Subcutaneous abdominal adipose tissue (tissue), 5 donors: Measurements from ENCODE around the gene SLC37A2.
"Not testable (repeated sequence)": the region's sequence is repeated elsewhere in the genome, so short reads cannot be mapped to it uniquely, and the experiment has no call there.

Experiments
- H3K27ac ChIP-seq: one replicate; pipeline ENCODE4 v1.7.0; 2013; ENCODE audit warnings: low read depth, mild to moderate bottlenecking, inconsistent platforms, low read length, moderate library complexity
- H3K27me3 ChIP-seq, 5 donors: one replicate each; pipeline ENCODE4 v1.7.0; 2013; ENCODE audit warnings: low read length in 5 of 5, inconsistent platforms in 1 of 5; ENCODE audit not compliant: control insufficient read depth in 5 of 5, insufficient read depth in 4 of 5
- H3K36me3 ChIP-seq, 5 donors: one replicate each; pipeline ENCODE4 v1.7.0; 2013; ENCODE audit warnings: low read length in 5 of 5; ENCODE audit not compliant: control insufficient read depth in 5 of 5, insufficient read depth in 5 of 5
- H3K4me1 ChIP-seq, 5 donors: one replicate each; pipeline ENCODE4 v1.7.0; 2013; ENCODE audit warnings: low read length in 5 of 5, mild to moderate bottlenecking in 3 of 5, moderate library complexity in 1 of 5; ENCODE audit not compliant: control insufficient read depth in 5 of 5, insufficient read depth in 5 of 5
- H3K4me3 ChIP-seq, 5 donors: one replicate each; pipeline ENCODE4 v1.7.0; 2013; ENCODE audit warnings: low read length in 5 of 5, low read depth in 1 of 5
- H3K9ac ChIP-seq, 5 donors: one replicate each; pipeline ENCODE4 v1.7.0; 2013; ENCODE audit warnings: low read length in 5 of 5, mild to moderate bottlenecking in 4 of 5, moderate library complexity in 3 of 5
- H3K9me3 ChIP-seq, 5 donors: one replicate each; pipeline ENCODE4 v1.7.0; 2013; ENCODE audit warnings: low read length in 5 of 5; ENCODE audit not compliant: control insufficient read depth in 5 of 5
- donor health status: healthy.
- donor health status: healthy.
- donor health status: healthy.
- donor health status: healthy.
- donor health status: healthy.

The SLC37A2 gene

GRCh38 chr11:125055107-125055715 lies 7.9 kb upstream of the SLC37A2 start:
- H3K9me3 ChIP-seq, result no peaks in the 10 kb centered on the region
- no peaks in the 10 kb centered on the region for H3K36me3 ChIP-seq
- no peak overlapping the region for H3K27ac ChIP-seq
- no peak overlapping the region for H3K4me3 ChIP-seq
- H3K27me3 ChIP-seq, result no peaks in the 10 kb centered on the region
- no peak overlapping the region for H3K9ac ChIP-seq
- no peaks in the 10 kb centered on the region for H3K4me1 ChIP-seq

DNA sequence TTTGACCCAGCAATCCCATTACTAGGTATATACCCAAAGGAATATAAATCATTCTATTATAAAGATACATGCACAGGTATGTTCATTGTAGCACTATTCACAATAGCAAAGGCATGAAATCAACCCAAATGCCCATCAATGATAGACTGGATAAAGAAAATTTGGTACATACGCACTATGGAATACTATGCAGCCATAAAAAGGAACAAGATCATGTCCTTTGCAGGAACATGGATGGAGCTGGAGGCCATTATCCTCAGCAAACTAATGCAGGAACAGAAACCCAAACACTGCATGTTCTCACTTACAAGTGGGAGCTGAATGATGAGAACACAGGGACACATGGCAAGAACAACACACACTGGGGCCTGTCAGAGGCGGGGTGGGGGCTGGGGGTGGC lies 7.0 kb upstream of the SLC37A2 start:
- not testable (repeated sequence) for H3K36me3 ChIP-seq, H3K27me3 ChIP-seq, H3K9me3 ChIP-seq, H3K9ac ChIP-seq, H3K27ac ChIP-seq, H3K4me1 ChIP-seq, H3K4me3 ChIP-seq

- Histone ChIP-seq H3K36me3 (no peaks in the 10 kb centered on the region), H3K4me3 (no peak overlapping the region), H3K9me3 (no peaks in the 10 kb centered on the region), H3K27ac (no peak overlapping the region), H3K9ac (no peak overlapping the region), H3K4me1 (no peaks in the 10 kb centered on the region), H3K27me3 (no peaks in the 10 kb centered on the region)
Observed at GRCh38 chr11:125056931-125057692, 6.0 kb upstream of the SLC37A2 start.

DNA sequence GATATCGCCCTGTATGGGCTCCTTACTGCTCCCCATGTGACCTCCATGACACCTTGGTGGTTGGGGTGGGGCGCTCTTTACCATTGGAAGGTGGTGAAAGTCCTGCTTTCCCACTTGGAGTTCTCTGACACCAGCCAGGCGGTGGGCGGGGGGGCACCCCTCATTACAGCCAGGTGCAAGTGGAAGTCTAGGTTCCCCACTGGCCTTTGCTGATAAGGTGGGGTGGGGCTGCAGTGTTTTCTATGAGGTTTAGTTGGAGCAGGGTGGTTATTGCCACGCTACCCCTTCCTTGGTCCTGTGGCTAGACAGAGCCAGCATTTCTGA lies 5.5 kb upstream of the SLC37A2 start:
- Histone ChIP-seq H3K9me3 (no peaks in the 10 kb centered on the region), H3K9ac (no peak overlapping the region), H3K27me3 (no peaks in the 10 kb centered on the region), H3K27ac (no peak overlapping the region), H3K4me3 (no peak overlapping the region), H3K4me1 (peaks cover 0 to 5% (median 4%) of the 10 kb centered on the region in 5 donors), H3K36me3 (no peaks in the 10 kb centered on the region)

- H3K36me3 ChIP-seq, result no peaks in the 10 kb centered on the region
- no peak overlapping the region for H3K4me3 ChIP-seq
- no peaks in the 10 kb centered on the region for H3K9me3 ChIP-seq
- H3K27ac ChIP-seq, result no peak overlapping the region
- H3K4me1 ChIP-seq, result peaks cover 0 to 22% (median 12%) of the 10 kb centered on the region in 5 donors
- H3K9ac ChIP-seq, result no peak overlapping the region
- H3K27me3 ChIP-seq, result peaks cover 0 to 3% (median 0%) of the 10 kb centered on the region in 5 donors
Observed at GRCh38 chr11:125061281-125061680, 1.8 kb upstream of the SLC37A2 start.

GRCh38 chr11:125062218-125062930 lies 731 bp upstream of the SLC37A2 start:
- Histone ChIP-seq H3K4me1 (peaks cover 0 to 22% (median 12%) of the 10 kb centered on the region in 5 donors), H3K36me3 (no peaks in the 10 kb centered on the region), H3K4me3 (peak overlapping the region; percentile 44 to 86 (median 83)), H3K9me3 (no peaks in the 10 kb centered on the region), H3K9ac (peak overlapping the region in 4 of 5 donors; percentile 48 to 79 (median 76)), H3K27ac (peak overlapping the region; percentile 41), H3K27me3 (peaks cover 0 to 3% (median 0%) of the 10 kb centered on the region in 5 donors)

DNA sequence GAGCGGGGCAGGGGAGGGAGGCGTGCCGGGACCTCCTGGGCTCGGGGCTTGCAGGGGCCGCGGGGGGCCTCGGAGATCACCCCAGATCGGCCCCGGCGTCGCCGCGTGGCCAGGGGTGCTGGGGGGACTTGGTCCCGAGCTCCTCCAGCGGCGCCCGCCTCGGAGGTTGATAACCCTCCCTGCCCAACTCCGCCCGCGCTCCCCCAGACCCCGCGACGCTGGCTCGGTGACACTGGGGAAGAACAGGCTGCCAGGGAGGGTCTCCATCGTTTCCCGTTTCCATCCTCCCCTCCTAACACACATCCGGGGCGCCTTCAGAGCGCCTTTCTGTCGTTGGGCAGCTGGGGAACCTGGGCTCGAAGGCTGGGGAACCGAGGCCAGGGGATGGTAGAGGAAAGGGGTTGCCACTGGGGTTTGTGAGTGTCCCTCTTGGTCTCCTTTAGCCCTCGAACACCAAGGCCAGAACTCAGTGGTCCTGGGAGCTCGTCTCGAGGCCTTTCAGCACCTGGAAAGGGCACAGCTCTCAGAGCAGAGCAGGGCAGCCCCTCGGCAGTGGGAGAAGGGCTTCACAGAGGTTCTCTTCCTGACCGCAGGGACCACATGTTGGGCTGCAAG lies 431 bp downstream of the SLC37A2 start:
- Histone ChIP-seq H3K27me3 (peaks cover 0 to 3% (median 0%) of the 10 kb centered on the region in 5 donors), H3K36me3 (no peaks in the 10 kb centered on the region), H3K9me3 (no peaks in the 10 kb centered on the region), H3K4me3 (peak overlapping the region; percentile 74 to 86 (median 83)), H3K27ac (peak overlapping the region; percentile 57), H3K9ac (peak overlapping the region in 4 of 5 donors; percentile 48 to 79 (median 76)), H3K4me1 (peaks cover 0 to 22% (median 12%) of the 10 kb centered on the region in 5 donors)

DNA sequence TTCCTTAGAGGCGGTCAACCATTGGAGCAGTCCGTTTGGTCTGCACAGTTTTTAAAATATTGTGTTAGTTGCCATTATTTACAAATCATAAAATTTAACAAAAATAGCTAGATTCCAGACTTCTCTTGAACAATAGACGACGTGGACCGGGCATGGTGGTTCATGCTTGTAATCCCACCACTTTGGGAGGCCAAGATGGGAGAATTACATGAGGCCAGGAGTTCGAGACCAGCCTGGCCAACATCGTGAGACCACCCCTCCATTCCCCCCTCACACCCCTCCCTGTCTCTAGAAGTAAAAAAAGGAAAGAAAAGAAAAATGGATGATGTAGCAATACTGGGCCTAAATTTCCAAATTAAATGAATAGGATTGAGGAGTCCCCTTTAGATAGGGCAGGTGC lies 965 bp downstream of the SLC37A2 start:
- H3K27me3 ChIP-seq, result peaks cover 0 to 3% (median 0%) of the 10 kb centered on the region in 5 donors
- H3K27ac ChIP-seq, result peak overlapping the region; percentile 57
- peak overlapping the region in 3 of 5 donors; percentile 75 to 79 (median 78) for H3K9ac ChIP-seq
- H3K36me3 ChIP-seq, result no peaks in the 10 kb centered on the region
- H3K4me3 ChIP-seq, result peak overlapping the region; percentile 74 to 86 (median 83)
- H3K9me3 ChIP-seq, result no peaks in the 10 kb centered on the region
- peaks cover 0 to 26% (median 12%) of the 10 kb centered on the region in 5 donors for H3K4me1 ChIP-seq

DNA sequence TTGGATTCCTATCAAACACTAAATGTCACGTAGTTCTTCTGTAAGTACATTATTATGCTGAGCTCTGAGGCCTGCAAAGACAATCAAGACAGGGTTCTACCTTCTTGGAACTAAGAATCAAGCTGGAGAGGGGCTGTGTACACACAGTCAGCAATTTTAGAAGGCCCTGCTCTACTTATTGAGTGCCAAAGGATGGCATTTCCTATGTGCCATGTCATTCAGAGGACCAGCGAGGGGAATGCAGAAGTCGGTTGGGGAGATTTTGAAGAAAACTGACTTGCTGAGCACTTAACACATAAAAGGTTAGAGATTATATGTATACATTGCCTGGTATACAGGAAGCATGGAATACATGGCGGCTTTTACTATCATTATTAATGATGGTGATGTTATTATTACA lies 5.3 kb downstream of the SLC37A2 start:
- H3K9ac ChIP-seq, result no peak overlapping the region
- no peak overlapping the region for H3K4me3 ChIP-seq
- H3K9me3 ChIP-seq, result no peaks in the 10 kb centered on the region
- peaks cover 0 to 9% (median 2%) of the 10 kb centered on the region in 5 donors for H3K27me3 ChIP-seq
- H3K4me1 ChIP-seq, result peaks cover 4 to 47% (median 16%) of the 10 kb centered on the region in 5 donors
- H3K27ac ChIP-seq, result peak overlapping the region; percentile 4
- no peaks in the 10 kb centered on the region for H3K36me3 ChIP-seq
